Fibroblast of skin of left quadriceps (primary cell): ENCODE results near the gene RANBP3.
"Not testable (repeated sequence)": the region's sequence is repeated elsewhere in the genome, so short reads cannot be mapped to it uniquely, and the experiment has no call there.

Source experiments
- DNase-seq, 2 experiments: peaks; one replicate each; pipeline ENCODE4 v3.0.0-alpha.2; 2013; ENCODE audit warnings: low read depth in 2 of 2

RANBP3 gene

GRCh38 chr19:5903624-5904351, 74.2 kb downstream of the RANBP3 start, which contains the start of gene NDUFA11:
NDUFA11 (minus strand) TSS chr19:5903790; CDS start chr19:5903708, 82 bp downstream.
- peak; percentile 93 to 94 for DNase-seq

GRCh38 chr19:5903056-5903623, 74.8 kb downstream of the RANBP3 start:
- peak; percentile 9 to 20 for DNase-seq

- no peak for DNase-seq
Observed at GRCh38 chr19:5900976-5901375, 77.0 kb downstream of the RANBP3 start.

- no peak for DNase-seq
Observed at GRCh38 chr19:5899728-5900526, 78.0 kb downstream of the RANBP3 start.

- no peak for DNase-seq
Observed at GRCh38 chr19:5897189-5897969, 80.6 kb downstream of the RANBP3 start.

GRCh38 chr19:5896365-5897076, 81.4 kb downstream of the RANBP3 start:
- DNase-seq: no peak

- no peak for DNase-seq
Observed at GRCh38 chr19:5895890-5896289, 82.0 kb downstream of the RANBP3 start.

GRCh38 chr19:5895409-5895808, 82.5 kb downstream of the RANBP3 start:
- DNase-seq: no peak

- no peak for DNase-seq
Observed at GRCh38 chr19:5894704-5895349, 83.1 kb downstream of the RANBP3 start.

- no peak for DNase-seq
Observed at GRCh38 chr19:5893907-5894703, 83.8 kb downstream of the RANBP3 start.

GRCh38 chr19:5893296-5893903, 84.5 kb downstream of the RANBP3 start:
- no peak for DNase-seq

GRCh38 chr19:5892772-5893275, 85.1 kb downstream of the RANBP3 start:
- DNase-seq: no peak

GRCh38 chr19:5891938-5892771, 85.8 kb downstream of the RANBP3 start:
- no peak for DNase-seq

- DNase-seq: no peak
Observed at GRCh38 chr19:5891572-5891937, 86.4 kb downstream of the RANBP3 start.

GRCh38 chr19:5890099-5890498, 87.8 kb downstream of the RANBP3 start:
- DNase-seq: no peak

- no peak for DNase-seq
Observed at GRCh38 chr19:5889288-5889971, 88.5 kb downstream of the RANBP3 start.

GRCh38 chr19:5884065-5884811, 93.7 kb downstream of the RANBP3 start:
- DNase-seq: not testable (repeated sequence)
